NCI-H2196 (cell line): ENCODE measurements around the gene TMEM184B.

ENCODE experiments used
- DNase-seq: peaks from one replicate; lab custom pipeline; 2025; ENCODE audit not compliant: unreplicated experiment; lab: John Stamatoyannopoulos, UW

TMEM184B gene

DNA sequence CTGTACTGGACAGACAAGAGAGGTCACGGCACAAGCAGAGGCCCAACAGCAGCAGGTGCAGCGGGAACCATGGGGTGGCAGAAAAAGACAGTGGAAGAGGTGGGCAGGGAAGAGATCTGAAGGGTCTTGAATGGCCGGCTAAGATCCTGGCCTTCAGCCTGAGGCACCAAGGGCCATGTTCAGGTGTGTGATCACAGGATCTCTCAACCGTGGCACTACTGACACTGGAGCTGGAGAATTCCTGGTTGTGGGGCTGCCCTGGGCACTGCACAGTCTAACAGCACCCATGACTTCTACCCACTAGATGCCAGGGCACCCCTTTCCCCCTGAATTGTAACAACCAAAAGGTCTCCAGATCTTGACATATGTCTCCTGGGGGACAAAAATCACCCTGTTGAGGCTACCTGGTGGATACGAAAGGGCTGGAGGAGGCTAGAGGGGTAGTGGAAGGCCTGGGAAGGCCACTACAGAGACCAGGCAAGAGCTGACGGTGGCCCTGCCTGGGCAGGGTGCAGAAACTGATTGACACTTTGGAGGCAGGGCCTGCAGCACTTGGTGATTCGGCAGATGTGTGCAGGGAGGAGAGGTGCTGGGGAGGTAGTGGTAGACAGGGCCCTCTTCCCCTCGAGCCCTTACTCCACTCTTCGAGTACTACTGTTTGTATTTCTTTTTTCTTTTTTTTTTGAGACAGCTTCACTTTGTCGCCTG, 36.1 kb upstream of the TMEM184B start:
- DNase-seq: no peak

GRCh38 chr22:38305471-38306448, 33.0 kb upstream of the TMEM184B start:
- DNase-seq: no peak

DNA sequence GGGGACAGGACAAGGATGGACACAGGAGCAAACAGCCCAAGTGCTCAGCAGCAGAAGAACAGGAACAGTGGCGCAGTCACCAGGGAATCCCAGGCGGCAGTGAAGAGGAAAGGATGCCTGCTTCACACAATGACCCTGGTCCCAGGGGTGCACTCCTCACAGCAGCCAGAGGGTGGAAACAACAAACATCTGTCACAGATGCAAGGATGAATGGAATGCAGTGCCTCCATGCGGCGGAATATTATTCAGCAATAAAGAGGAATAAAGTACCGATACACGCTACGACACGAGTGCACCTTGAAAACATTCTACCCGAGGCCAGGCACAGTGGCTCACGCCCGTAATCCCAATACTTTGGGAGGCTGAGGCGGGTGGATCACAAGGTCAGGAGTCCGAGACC, 31.7 kb upstream of the TMEM184B start:
- no peak for DNase-seq

GRCh38 chr22:38303974-38304373, 31.2 kb upstream of the TMEM184B start:
- no peak for DNase-seq

GRCh38 chr22:38302906-38303305, 30.1 kb upstream of the TMEM184B start:
- DNase-seq: no peak

GRCh38 chr22:38300946-38301345, 28.1 kb upstream of the TMEM184B start:
- no peak for DNase-seq

DNA sequence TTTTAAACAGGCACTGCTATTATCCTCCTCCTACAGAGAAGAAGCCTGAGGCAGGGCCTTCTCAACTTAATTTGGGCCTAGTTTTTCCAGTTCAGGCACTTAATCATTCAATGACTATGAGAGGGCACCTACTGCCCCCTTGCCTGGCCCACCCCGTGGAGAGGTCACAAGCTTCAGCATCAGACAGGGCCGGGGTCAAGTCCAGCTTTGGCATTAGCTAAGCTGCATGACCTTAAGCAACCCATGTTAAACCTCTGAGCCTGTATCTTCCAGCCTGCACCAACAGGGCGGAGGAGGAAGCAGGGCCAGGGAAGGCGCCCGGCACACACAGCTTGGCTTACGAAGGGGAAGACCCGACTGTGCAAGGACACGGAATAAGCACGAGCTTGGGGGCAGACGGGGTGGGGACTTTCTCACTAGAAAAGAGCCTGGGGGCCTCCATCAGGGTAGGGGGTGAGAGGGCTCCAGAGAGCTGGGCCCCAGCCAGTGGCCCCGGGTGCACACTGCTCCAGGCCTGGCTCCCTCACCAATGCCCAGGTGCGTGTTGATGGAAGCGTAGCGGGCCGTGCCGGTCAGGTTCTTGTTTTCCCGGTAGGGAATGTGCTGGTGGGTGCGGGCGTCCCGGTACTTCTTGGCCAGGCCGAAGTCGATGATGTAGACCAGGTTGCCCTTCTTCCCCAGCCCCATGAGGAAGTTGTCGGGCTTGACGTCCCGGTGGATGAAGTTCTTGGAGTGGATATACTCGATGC, 27.6 kb upstream of the TMEM184B start:
- DNase-seq: no peak

DNA sequence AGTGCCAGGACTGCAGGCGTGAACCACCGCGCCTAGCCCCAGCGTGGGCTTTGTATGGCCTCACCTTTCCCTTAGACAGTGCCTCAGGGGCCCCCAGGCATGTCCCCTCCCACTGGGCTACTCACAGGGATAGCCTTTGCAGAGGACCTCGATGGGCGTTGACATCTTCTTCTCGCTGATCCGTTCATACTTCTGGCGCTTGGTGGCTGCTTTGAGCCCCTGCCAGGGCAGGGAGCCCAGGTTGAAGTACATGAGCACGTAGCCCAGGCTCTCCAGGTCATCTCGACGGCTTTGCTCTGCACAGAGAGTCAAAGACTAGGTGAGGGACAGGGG, 26.9 kb upstream of the TMEM184B start:
- no peak for DNase-seq

DNA sequence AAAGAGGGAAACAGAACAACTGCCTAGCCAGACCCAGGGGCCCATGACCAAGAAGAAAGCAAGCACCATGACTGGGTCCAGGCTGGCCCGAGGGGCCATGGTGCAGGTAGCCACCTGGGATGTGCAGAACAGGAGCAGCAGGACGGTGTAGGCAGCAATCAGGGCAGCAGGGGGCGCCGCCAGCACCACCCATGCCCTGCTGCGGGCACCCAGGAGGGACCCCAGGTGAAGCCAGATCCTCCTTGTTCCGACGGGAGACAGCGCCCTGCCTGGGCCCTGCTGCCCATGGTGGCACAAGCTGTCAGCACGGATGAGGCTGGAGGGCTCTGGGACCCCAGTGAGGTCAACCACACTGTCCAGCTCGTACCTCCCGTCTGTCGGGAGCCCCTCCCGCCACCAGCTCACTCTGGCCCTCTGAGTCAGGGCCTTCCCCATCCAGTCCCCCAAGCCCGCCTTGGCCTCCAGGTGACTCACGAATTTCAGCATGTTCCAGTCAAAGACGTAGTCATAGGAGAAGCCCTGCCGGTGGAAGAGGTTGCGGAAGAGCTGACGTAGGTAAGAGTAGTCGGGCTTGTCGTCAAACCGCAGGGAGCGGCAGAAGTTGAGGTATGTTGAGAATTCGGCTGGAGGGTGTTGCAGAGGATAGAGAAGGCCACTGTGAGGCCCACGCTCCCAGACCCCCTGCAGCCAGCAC, 25.6 kb upstream of the TMEM184B start:
- DNase-seq: no peak

GRCh38 chr22:38296372-38296771, 23.6 kb upstream of the TMEM184B start:
- no peak for DNase-seq

DNA sequence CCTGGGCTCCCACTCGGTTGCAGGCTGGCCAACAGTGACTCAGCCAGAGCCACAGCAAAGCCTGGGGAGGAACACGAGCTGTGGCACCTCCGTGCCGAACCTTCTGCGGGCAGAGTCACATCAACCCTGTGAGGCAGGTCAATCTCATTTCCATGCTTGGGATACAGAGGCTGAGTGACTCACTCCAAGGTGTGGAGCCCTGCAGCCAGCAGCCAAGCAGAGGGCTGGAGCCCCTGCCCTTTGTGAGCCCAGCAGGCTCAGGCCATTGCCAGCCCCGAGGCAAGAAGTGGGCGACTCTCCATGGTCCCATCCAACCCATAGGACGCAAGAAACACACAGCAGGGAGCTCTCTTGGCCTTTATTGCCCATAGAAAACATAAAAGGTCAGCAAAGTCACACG, 23.1 kb upstream of the TMEM184B start:
- no peak for DNase-seq

GRCh38 chr22:38295339-38295738, 22.5 kb upstream of the TMEM184B start:
- no peak for DNase-seq

DNA sequence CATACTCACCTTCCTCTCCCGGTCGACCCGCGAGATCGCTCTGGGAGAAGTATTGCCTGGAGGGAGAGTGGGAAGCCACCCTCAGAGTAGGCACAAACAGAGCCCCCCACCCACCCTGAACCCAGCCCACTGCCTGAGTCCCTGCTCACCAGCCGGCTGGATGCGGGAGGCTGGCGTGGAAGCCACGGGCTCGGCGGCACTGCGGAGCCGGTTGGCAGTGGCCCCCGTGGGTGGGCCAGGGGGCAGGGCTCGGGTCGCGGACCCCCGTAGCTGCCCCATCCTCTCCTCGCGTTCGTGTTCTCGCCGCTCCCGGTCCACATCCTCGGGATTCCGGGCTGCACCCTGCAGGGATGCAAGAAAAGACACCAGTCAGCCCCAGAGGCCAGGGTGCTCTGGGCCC, 21.4 kb upstream of the TMEM184B start:
- DNase-seq: no peak

GRCh38 chr22:38292694-38293093, 19.9 kb upstream of the TMEM184B start:
- DNase-seq: no peak

GRCh38 chr22:38291201-38291777, 18.5 kb upstream of the TMEM184B start:
- DNase-seq: no peak

DNA sequence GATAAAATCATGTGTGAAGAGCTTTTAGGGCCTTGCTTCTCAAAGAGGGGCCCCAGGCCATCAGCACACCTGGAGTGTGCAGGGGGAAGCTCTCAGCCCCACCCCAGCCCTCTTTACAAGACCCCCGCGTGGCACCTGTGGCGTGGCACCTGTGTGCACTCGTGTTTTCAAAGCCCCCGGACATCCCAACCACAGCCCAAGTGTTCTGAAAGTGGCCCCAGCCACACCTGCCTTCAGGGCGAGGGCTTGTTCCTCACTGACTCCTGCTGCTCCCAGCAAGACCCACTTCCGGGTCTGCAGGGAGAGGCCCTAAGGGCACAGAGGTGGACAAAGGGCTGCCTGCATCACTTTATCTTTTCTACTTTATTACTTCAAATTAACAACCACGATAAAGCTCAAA, 17.5 kb upstream of the TMEM184B start:
- DNase-seq: no peak

DNA sequence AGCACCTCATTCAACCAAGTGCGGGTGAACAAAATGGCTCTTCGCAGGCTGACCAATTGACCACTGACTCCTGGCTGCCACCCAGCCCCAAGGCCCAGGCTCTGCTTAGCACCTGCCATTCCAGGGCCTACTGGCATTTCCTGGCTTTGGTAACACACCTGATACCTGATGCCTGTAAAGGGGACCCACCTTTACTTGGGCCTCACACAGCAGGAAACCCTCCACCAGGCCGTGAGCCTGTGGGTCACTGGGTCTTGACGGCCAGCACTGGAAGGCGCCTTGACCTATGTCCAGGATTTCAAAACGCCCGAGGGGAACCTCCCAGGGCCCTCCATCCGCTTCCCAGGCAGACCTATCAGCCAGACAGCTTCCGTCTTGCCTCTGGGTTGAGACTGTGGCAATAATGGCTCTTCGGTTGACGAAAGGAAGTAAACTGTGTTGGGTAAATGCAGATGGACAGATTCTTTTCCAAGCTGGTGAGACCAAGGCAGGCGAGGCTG, 16.8 kb upstream of the TMEM184B start:
- no peak for DNase-seq

DNA sequence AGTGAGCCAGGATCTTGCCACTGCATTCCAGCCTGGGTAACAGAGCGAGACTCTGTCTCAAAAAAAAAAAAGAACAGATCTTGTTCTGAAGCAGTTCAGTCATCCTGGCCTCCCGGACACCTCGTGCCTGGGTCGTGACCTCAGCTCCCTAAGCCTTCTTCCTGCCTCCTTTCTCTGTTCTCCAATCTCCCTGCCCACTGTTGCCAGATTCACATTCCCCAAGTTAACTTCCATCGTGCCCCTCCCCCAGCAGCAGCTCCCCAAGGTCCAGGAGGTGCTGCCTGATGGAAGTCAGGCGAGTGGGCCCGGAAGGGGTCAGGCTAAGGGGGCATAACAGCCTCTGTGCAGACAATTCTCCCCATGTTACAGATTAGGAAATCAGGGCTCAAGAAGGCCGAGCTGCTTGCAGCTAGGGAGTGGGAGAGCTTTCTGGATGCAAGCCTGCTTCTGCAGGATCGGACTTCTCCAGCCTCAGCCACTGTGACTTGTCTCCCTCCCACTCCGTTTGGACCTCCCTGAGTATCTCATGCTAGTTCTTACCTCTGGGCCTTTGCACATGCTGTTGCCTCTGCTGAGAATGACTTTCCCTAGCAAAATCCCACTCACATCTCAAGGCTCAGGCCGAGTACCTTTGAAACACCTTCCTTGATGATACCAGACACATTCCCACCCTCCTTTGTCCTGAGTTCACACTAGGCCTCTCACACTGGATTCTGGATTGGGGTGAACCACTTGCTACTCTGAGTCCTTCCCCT, 14.3 kb upstream of the TMEM184B start:
- no peak for DNase-seq

GRCh38 chr22:38285018-38285417, 12.2 kb upstream of the TMEM184B start:
- no peak for DNase-seq

DNA sequence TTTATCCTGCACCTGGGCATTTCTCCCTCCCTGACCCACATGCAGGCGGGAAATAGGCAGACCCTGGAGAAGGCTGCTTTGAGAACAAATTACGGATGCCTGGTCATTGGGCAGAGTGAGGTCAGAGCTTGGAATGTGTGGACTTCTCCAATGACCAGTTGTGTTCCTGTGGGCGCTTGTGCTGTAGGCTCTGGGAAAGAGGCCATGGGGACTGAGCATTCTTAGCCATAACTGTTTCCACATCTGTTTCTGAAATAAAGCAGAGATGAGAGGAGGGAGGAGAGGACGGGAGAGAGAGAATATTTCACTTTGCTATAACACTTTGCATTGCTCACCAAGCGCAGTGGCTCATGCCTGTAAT, 11.2 kb upstream of the TMEM184B start:
- no peak for DNase-seq
